ENCODE results near the gene ADK. TPM values are rescaled to one million over a fixed set of nuclear protein-coding genes. Genes with fewer than 3 reads are reported as not detected.

Gene ADK
- total and polyA plus RNA-seq, 2 of the 13 experiments (the other 11 are each of a cell fraction or from before 2014, with no cell fraction given), result 48.6 to 79.1 TPM

GRCh38 chr10:74150204-74150989 lies 624 bp upstream of the ADK start, which contains the start of gene AP3M1 (continued):
- TF ChIP-seq ZBTB26 (CRISPR knock-in tag; IDR thresholded peaks at IDR 0.05; ENCODE audit: borderline replicate concordance) (0 out of 2 replicates have a peak, but pooled peaks have one; percentile 17), TFDP1 (CRISPR knock-in tag; IDR thresholded peaks at IDR 0.05; ENCODE audit: borderline replicate concordance) (0 out of 2 replicates have a peak, but pooled peaks have one; percentile 7), ZNF674 (CRISPR knock-in tag; IDR thresholded peaks at IDR 0.05; ENCODE audit: low read depth) (0 out of 2 replicates have a peak, but pooled peaks have one; percentile 31), ZNF788 (CRISPR knock-in tag; IDR thresholded peaks at IDR 0.05; ENCODE audit: borderline replicate concordance) (no peak; the same call in 1 of the 2 replicates), TEAD2 (CRISPR knock-in tag; IDR thresholded peaks at IDR 0.05) (no peak), BHLHE40 (IDR thresholded peaks at IDR 0.05; ENCODE audit: low read length) (no peak), ZNF317 (CRISPR knock-in tag; IDR thresholded peaks at IDR 0.05) (peak; percentile 66; the same call in 1 of the 2 replicates), NONO (IDR thresholded peaks at IDR 0.05) (no peak), NONO (CRISPR knock-in tag; conservative IDR thresholded peaks at IDR 0.05) (0 out of 2 replicates have a peak, but pooled peaks have one; percentile 45), ZBTB37 (CRISPR knock-in tag; IDR thresholded peaks at IDR 0.05) (0 out of 2 replicates have a peak, but pooled peaks have one; percentile 27), ZNF878 (CRISPR knock-in tag; IDR thresholded peaks at IDR 0.05) (peak; percentile 64; the same call in 1 of the 2 replicates)
